Stimulated activated memory B cell treated with anti-CD40 and anti-IgM and Interleukin-4, amounts not matched to agents 10 μg/mL and 1 μg/mL and 100 μg/mL, for 72 hours (primary cell): Measurements from ENCODE around the gene GOLGA3.
"Not testable (repeated sequence)": the region's sequence is repeated elsewhere in the genome, so short reads cannot be mapped to it uniquely, and the experiment has no call there.

ENCODE experiments used
- ATAC-seq: fragments of 150-1000 bp; cut with Tn5 transposase; 2 replicates; pipeline ENCODE4 v1.10.0; 2021
- H3K27ac Mint-ChIP-seq: one replicate; pipeline ENCODE4 v1.8.0; 2022; ENCODE audit warnings: mild to moderate bottlenecking, mixed read lengths
- H3K27me3 Mint-ChIP-seq: one replicate; pipeline ENCODE4 v1.8.0; 2022; ENCODE audit warnings: mixed read lengths
- H3K36me3 Mint-ChIP-seq: one replicate; pipeline ENCODE4 v1.8.0; 2022; ENCODE audit warnings: mixed read lengths
- H3K4me1 Mint-ChIP-seq: one replicate; pipeline ENCODE4 v1.8.0; 2022; ENCODE audit warnings: mixed read lengths
- H3K4me3 Mint-ChIP-seq: one replicate; pipeline ENCODE4 v1.8.0; 2022; ENCODE audit warnings: mild to moderate bottlenecking, moderate library complexity, mixed read lengths
- H3K9me3 Mint-ChIP-seq: one replicate; pipeline ENCODE4 v1.8.0; 2022; ENCODE audit warnings: mixed read lengths

GOLGA3 gene

GRCh38 chr12:132828706-132829534 lies at the start of gene GOLGA3:
Gene GOLGA3 (minus strand): TSS chr12:132828869. CDS start chr12:132822128, 6,741 bp downstream.
- Mint-ChIP-seq H3K36me3 (peaks cover 54% of the 10 kb centered on the region), H3K4me1 (peaks cover 50% of the 10 kb centered on the region), H3K27me3 (no peaks in the 10 kb centered on the region), H3K9me3 (no peaks in the 10 kb centered on the region), H3K4me3 (peak within 1 kb of the TSS; percentile 97), H3K27ac (peak within 1 kb of the TSS; percentile 100)
- peak; percentile 98 for ATAC-seq

GRCh38 chr12:132874620-132875019 lies 46.0 kb upstream of the GOLGA3 start:
- not testable (repeated sequence) for H3K9me3 Mint-ChIP-seq, ATAC-seq, H3K27me3 Mint-ChIP-seq, H3K4me3 Mint-ChIP-seq, H3K27ac Mint-ChIP-seq
- H3K36me3 Mint-ChIP-seq = peaks cover 56% of the 10 kb centered on the region
- H3K4me1 Mint-ChIP-seq = peaks cover 12% of the 10 kb centered on the region

- no peak overlapping the region for H3K4me3 Mint-ChIP-seq
- H3K36me3 Mint-ChIP-seq = peaks cover 57% of the 10 kb centered on the region
- no peaks in the 10 kb centered on the region for H3K9me3 Mint-ChIP-seq
- H3K27me3 Mint-ChIP-seq = no peaks in the 10 kb centered on the region
- ATAC-seq = no peak
- H3K4me1 Mint-ChIP-seq = peaks cover 12% of the 10 kb centered on the region
- no peak overlapping the region for H3K27ac Mint-ChIP-seq
Measured at GRCh38 chr12:132874175-132874574, 45.5 kb upstream of the GOLGA3 start.

- ATAC-seq = no peak
Measured at GRCh38 chr12:132873724-132874123, 45.1 kb upstream of the GOLGA3 start.

GRCh38 chr12:132872975-132873421 lies 44.3 kb upstream of the GOLGA3 start:
- H3K27me3 Mint-ChIP-seq = no peaks in the 10 kb centered on the region
- H3K9me3 Mint-ChIP-seq = no peaks in the 10 kb centered on the region
- ATAC-seq = peak; percentile 73
- peak overlapping the region; percentile 26 for H3K4me3 Mint-ChIP-seq
- peaks cover 59% of the 10 kb centered on the region for H3K36me3 Mint-ChIP-seq
- H3K27ac Mint-ChIP-seq = peak overlapping the region; percentile 55
- peaks cover 12% of the 10 kb centered on the region for H3K4me1 Mint-ChIP-seq

More at GRCh38 chr12:132873724-132874123, 45.1 kb upstream of the GOLGA3 start:
- Mint-ChIP-seq H3K27me3 (no peaks in the 10 kb centered on the region), H3K4me3 (no peak overlapping the region), H3K27ac (no peak overlapping the region), H3K9me3 (no peaks in the 10 kb centered on the region), H3K4me1 (peaks cover 12% of the 10 kb centered on the region), H3K36me3 (peaks cover 57% of the 10 kb centered on the region)

- H3K9me3 Mint-ChIP-seq = no peaks in the 10 kb centered on the region
- ATAC-seq = no peak
- H3K27me3 Mint-ChIP-seq = no peaks in the 10 kb centered on the region
- peak overlapping the region; percentile 26 for H3K4me3 Mint-ChIP-seq
- peaks cover 12% of the 10 kb centered on the region for H3K4me1 Mint-ChIP-seq
- peaks cover 59% of the 10 kb centered on the region for H3K36me3 Mint-ChIP-seq
- H3K27ac Mint-ChIP-seq = peak overlapping the region; percentile 55
Measured at GRCh38 chr12:132872073-132872855, 43.6 kb upstream of the GOLGA3 start.

- H3K36me3 Mint-ChIP-seq = peaks cover 58% of the 10 kb centered on the region
- no peak for ATAC-seq
- no peak overlapping the region for H3K4me3 Mint-ChIP-seq
- H3K27me3 Mint-ChIP-seq = no peaks in the 10 kb centered on the region
- no peaks in the 10 kb centered on the region for H3K9me3 Mint-ChIP-seq
- H3K4me1 Mint-ChIP-seq = peaks cover 12% of the 10 kb centered on the region
- no peak overlapping the region for H3K27ac Mint-ChIP-seq
Measured at GRCh38 chr12:132869551-132869950, 40.9 kb upstream of the GOLGA3 start.

- no peaks in the 10 kb centered on the region for H3K9me3 Mint-ChIP-seq
- ATAC-seq = no peak
- H3K36me3 Mint-ChIP-seq = peaks cover 44% of the 10 kb centered on the region
- H3K27me3 Mint-ChIP-seq = no peaks in the 10 kb centered on the region
- H3K4me1 Mint-ChIP-seq = no peaks in the 10 kb centered on the region
- no peak overlapping the region for H3K4me3 Mint-ChIP-seq
- no peak overlapping the region for H3K27ac Mint-ChIP-seq
Measured at GRCh38 chr12:132866251-132866828, 37.7 kb upstream of the GOLGA3 start.

GRCh38 chr12:132861558-132861957 lies 32.9 kb upstream of the GOLGA3 start:
- H3K36me3 Mint-ChIP-seq = peaks cover 45% of the 10 kb centered on the region
- H3K4me3 Mint-ChIP-seq = no peak overlapping the region
- H3K27me3 Mint-ChIP-seq = no peaks in the 10 kb centered on the region
- H3K4me1 Mint-ChIP-seq = no peaks in the 10 kb centered on the region
- no peak for ATAC-seq
- H3K9me3 Mint-ChIP-seq = no peaks in the 10 kb centered on the region
- no peak overlapping the region for H3K27ac Mint-ChIP-seq

- Mint-ChIP-seq H3K9me3 (no peaks in the 10 kb centered on the region), H3K27ac (no peak overlapping the region), H3K27me3 (no peaks in the 10 kb centered on the region), H3K4me3 (no peak overlapping the region), H3K4me1 (no peaks in the 10 kb centered on the region), H3K36me3 (peaks cover 66% of the 10 kb centered on the region)
- no peak for ATAC-seq
Measured at GRCh38 chr12:132858718-132859266, 30.1 kb upstream of the GOLGA3 start.

GRCh38 chr12:132857019-132857418 lies 28.4 kb upstream of the GOLGA3 start:
- H3K27ac Mint-ChIP-seq, H3K27me3 Mint-ChIP-seq, H3K4me1 Mint-ChIP-seq, H3K9me3 Mint-ChIP-seq, ATAC-seq, H3K4me3 Mint-ChIP-seq: not testable (repeated sequence)
- peaks cover 79% of the 10 kb centered on the region for H3K36me3 Mint-ChIP-seq

GRCh38 chr12:132856581-132856980 lies 27.9 kb upstream of the GOLGA3 start:
- H3K4me1 Mint-ChIP-seq = no peaks in the 10 kb centered on the region
- H3K27me3 Mint-ChIP-seq = no peaks in the 10 kb centered on the region
- H3K4me3 Mint-ChIP-seq = no peak overlapping the region
- peaks cover 81% of the 10 kb centered on the region for H3K36me3 Mint-ChIP-seq
- ATAC-seq = no peak
- H3K9me3 Mint-ChIP-seq = no peaks in the 10 kb centered on the region
- H3K27ac Mint-ChIP-seq = no peak overlapping the region

GRCh38 chr12:132855211-132855610 lies 26.5 kb upstream of the GOLGA3 start:
- not testable (repeated sequence) for H3K9me3 Mint-ChIP-seq, H3K4me1 Mint-ChIP-seq, H3K27ac Mint-ChIP-seq, H3K4me3 Mint-ChIP-seq, H3K27me3 Mint-ChIP-seq, ATAC-seq
- peaks cover 82% of the 10 kb centered on the region for H3K36me3 Mint-ChIP-seq

GRCh38 chr12:132853285-132854092 lies 24.8 kb upstream of the GOLGA3 start:
- Mint-ChIP-seq H3K27ac (no peak overlapping the region), H3K27me3 (no peaks in the 10 kb centered on the region), H3K36me3 (peaks cover 71% of the 10 kb centered on the region), H3K9me3 (no peaks in the 10 kb centered on the region), H3K4me3 (no peak overlapping the region), H3K4me1 (no peaks in the 10 kb centered on the region)
- ATAC-seq = no peak
